CD4-positive, alpha-beta memory T cell (primary cell): Measurements from ENCODE around the gene CRADD. TPM values are rescaled to one million over a fixed set of nuclear protein-coding genes. Genes with fewer than 3 reads are reported as not detected.
A peak's percentile ranks its signal among the peaks of the same experiment; 100 is the strongest.

Experiments
- CTCF ChIA-PET: fragments of 350-600 bp; sonication (Branson Sonifier 250); formaldehyde crosslinking; loops from one replicate; lab custom pipeline; 2021; ENCODE audit warnings: inconsistent platforms; ENCODE audit not compliant: partially characterized antibody; lab: Charles Lee
- POLR2A ChIA-PET: fragments of 350-600 bp; sonication (Branson Sonifier 250); formaldehyde crosslinking; loops from one replicate; lab custom pipeline; 2021; ENCODE audit not compliant: partially characterized antibody; lab: Charles Lee
- DNase-seq, 5 donors: peaks; one replicate each; pipeline versions ENCODE4 v3.0.0 to v3.0.0-alpha.2; 2020 to 2022; ENCODE audit warnings: mixed read lengths in 1 of 5
- H3K27ac ChIP-seq: one replicate; pipeline ENCODE4 v1.7.0; 2013; ENCODE audit warnings: low read depth, low read length
- H3K27me3 ChIP-seq: 2 replicates; pipeline ENCODE4 v1.7.0; 2013; ENCODE audit warnings: mild to moderate bottlenecking, low read length, moderate library complexity; ENCODE audit not compliant: insufficient read depth
- H3K36me3 ChIP-seq: 2 replicates; pipeline ENCODE4 v1.7.0; 2013; ENCODE audit warnings: mild to moderate bottlenecking, low read length, moderate library complexity; ENCODE audit not compliant: insufficient read depth
- H3K4me1 ChIP-seq: 2 replicates; pipeline ENCODE4 v1.7.0; 2013; ENCODE audit warnings: mild to moderate bottlenecking, low read length, moderate library complexity; ENCODE audit not compliant: insufficient read depth
- H3K4me3 ChIP-seq, 2 donors: one replicate each; pipeline ENCODE4 v1.7.0; 2013; ENCODE audit warnings: low read length in 2 of 2, mild to moderate bottlenecking in 1 of 2
- H3K9me3 ChIP-seq, 2 donors: one replicate each; pipeline ENCODE4 v1.7.0; 2013; ENCODE audit warnings: low read length in 2 of 2, control low read depth in 1 of 2; ENCODE audit not compliant: control insufficient read depth in 1 of 2
- H3K27ac Mint-ChIP-seq, 7 donors: one replicate each; pipeline ENCODE4 v1.8.0; 2020 to 2021; ENCODE audit warnings: mixed read lengths in 7 of 7, mild to moderate bottlenecking in 6 of 7, inconsistent platforms in 3 of 7, moderate library complexity in 3 of 7
- H3K27me3 Mint-ChIP-seq, 2 donors: one replicate each; pipeline ENCODE4 v1.8.0; 2020 to 2021; ENCODE audit warnings: mixed read lengths in 2 of 2
- H3K36me3 Mint-ChIP-seq, 2 donors: one replicate each; pipeline ENCODE4 v1.8.0; 2020 to 2021; ENCODE audit warnings: mixed read lengths in 2 of 2, inconsistent platforms in 1 of 2, mild to moderate bottlenecking in 1 of 2
- H3K4me1 Mint-ChIP-seq, 4 donors: one replicate each; pipeline ENCODE4 v1.8.0; 2020 to 2021; ENCODE audit warnings: mixed read lengths in 4 of 4, mild to moderate bottlenecking in 1 of 4
- H3K4me3 Mint-ChIP-seq, 8 donors: one replicate each; pipeline ENCODE4 v1.8.0; 2020 to 2021; ENCODE audit warnings: mixed read lengths in 8 of 8, mild to moderate bottlenecking in 7 of 8, moderate library complexity in 6 of 8, inconsistent platforms in 3 of 8
- H3K9me3 Mint-ChIP-seq, 8 donors: one replicate each; pipeline ENCODE4 v1.8.0; 2020 to 2021; ENCODE audit warnings: mixed read lengths in 8 of 8, mild to moderate bottlenecking in 5 of 8, inconsistent platforms in 3 of 8, moderate library complexity in 1 of 8
- intact Hi-C: fragments of 100-400 bp; cut with micrococcal nuclease; formaldehyde crosslinking; loops from one replicate; pipeline ENCODE4 v1.15.1; 2023
- polyA plus RNA-seq, 2 donors: library from polyadenylated mRNA; unstranded; fragments of 300-500 nt; fragmentation: Illumina TruSeq; gene quantifications; one replicate each; pipeline ENCODE4 v1.2.3, GENCODE V29; 2021
- total RNA-seq, 2 experiments: library from RNA; stranded (reverse); gene quantifications; one replicate each; pipeline ENCODE4 v1.2.3, GENCODE V29; 2021

CRADD gene
- total and polyA plus RNA-seq, 4 experiments from 2014 or later = 13.3 to 18.3 (median 15.9) TPM

- no peaks in the 10 kb centered on the region for H3K4me1 ChIP-seq
- DNase-seq = no peak
- H3K4me1 Mint-ChIP-seq = no peaks in the 10 kb centered on the region
- H3K27me3 Mint-ChIP-seq = peaks cover 3 to 5% of the 10 kb centered on the region in 2 donors
- H3K36me3 ChIP-seq = no peaks in the 10 kb centered on the region
- intact Hi-C loops = no loop called here
- H3K36me3 Mint-ChIP-seq = peaks cover 0 to 1% of the 10 kb centered on the region in 2 donors
- ChIA-PET POLR2A (no interaction called here), CTCF (no interaction called here)
- H3K4me3 Mint-ChIP-seq = no peak overlapping the region
- H3K9me3 Mint-ChIP-seq = peaks cover 0 to 5% (median 2%) of the 10 kb centered on the region in 8 donors
- no peaks in the 10 kb centered on the region for H3K9me3 ChIP-seq
- H3K27ac ChIP-seq = no peak overlapping the region
- H3K27ac Mint-ChIP-seq = peak overlapping the region in 1 of 7 donors; percentile 15
- H3K4me3 ChIP-seq = no peak overlapping the region
- no peaks in the 10 kb centered on the region for H3K27me3 ChIP-seq
These were observed 266.6 kb downstream of the CRADD start for GRCh38 chr12:93943780-93944179.

DNA sequence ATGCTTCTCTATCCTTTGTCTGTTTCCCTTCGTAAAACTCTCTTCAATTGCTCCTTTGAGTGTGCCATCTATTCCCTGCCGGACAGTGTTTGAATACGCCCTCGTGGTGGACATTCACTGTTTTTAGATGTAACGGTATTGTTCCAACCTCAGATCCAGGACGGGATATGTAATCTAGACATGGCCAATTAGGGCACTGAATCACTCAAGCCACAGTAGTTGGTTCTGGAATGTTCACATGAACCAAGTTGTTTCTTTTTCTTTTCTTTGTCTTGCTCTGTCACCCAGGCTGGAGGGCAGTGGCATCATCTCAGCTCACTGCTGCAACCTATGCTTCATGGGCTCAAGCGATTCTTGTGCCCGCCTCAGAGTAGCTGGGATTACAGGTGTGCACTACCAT lies 267.0 kb downstream of the CRADD start:
- DNase-seq = no peak
- H3K4me3 Mint-ChIP-seq = no peak overlapping the region
- H3K4me3 ChIP-seq = no peak overlapping the region
- no peak overlapping the region for H3K27ac Mint-ChIP-seq
- peaks cover 3 to 5% of the 10 kb centered on the region in 2 donors for H3K27me3 Mint-ChIP-seq
- H3K36me3 ChIP-seq = no peaks in the 10 kb centered on the region
- no peaks in the 10 kb centered on the region for H3K27me3 ChIP-seq
- no peaks in the 10 kb centered on the region for H3K4me1 ChIP-seq
- intact Hi-C loops = no loop called here
- H3K9me3 Mint-ChIP-seq = peaks cover 0 to 9% (median 4%) of the 10 kb centered on the region in 8 donors
- ChIA-PET CTCF (no interaction called here), POLR2A (no interaction called here)
- no peak overlapping the region for H3K27ac ChIP-seq
- H3K36me3 Mint-ChIP-seq = peaks cover 0 to 1% of the 10 kb centered on the region in 2 donors
- no peaks in the 10 kb centered on the region for H3K4me1 Mint-ChIP-seq
- H3K9me3 ChIP-seq = no peaks in the 10 kb centered on the region

Other genes with a start within 250 kb of the CRADD start
- gene UBE2N, start 235.4 kb upstream of the CRADD start, total RNA-seq = 10 to 100 TPM; 71.2 to 72.8 TPM
- 100 to 1,000 TPM; 199 to 227 TPM for gene UBE2N, start 235.4 kb upstream of the CRADD start, polyA plus RNA-seq
- 10 to 100 TPM; 40.1 to 43.2 TPM for gene MRPL42, start 209.9 kb upstream of the CRADD start, total RNA-seq
- 10 to 100 TPM; 75.7 to 92.8 TPM for gene MRPL42, start 209.9 kb upstream of the CRADD start, polyA plus RNA-seq
- 1 to 10 TPM; 1.7 to 2.6 TPM for gene SOCS2, start 104.7 kb upstream of the CRADD start, total RNA-seq
- gene SOCS2, start 104.7 kb upstream of the CRADD start, polyA plus RNA-seq = 10 to 100 TPM; 37.3 to 69.0 TPM